OCI-LY1 (cell line): ENCODE measurements around the gene SBDS.

Experiments
- CTCF ChIP-seq: fragments of 200-600 bp; sonication (generic), shearing (Covaris generic); IDR thresholded peaks from 2 replicates; pipeline ENCODE4 v1.5.1; 2017; ENCODE audit warnings: mild to moderate bottlenecking, antibody characterized with exemption, low read length, moderate library complexity, mixed read lengths
- EZH2 ChIP-seq: fragments of 200-600 bp; sonication (generic), shearing (Covaris generic); IDR thresholded peaks from 2 replicates; pipeline ENCODE4 v1.8.0; 2017; ENCODE audit warnings: borderline replicate concordance, mixed run types, mild to moderate bottlenecking, antibody characterized with exemption, low read length, moderate library complexity, mixed read lengths

GRCh38 chr7:66952343-66953043 lies 42.9 kb downstream of the SBDS start:
- TF ChIP-seq CTCF (no peak), EZH2 (no peak)
